ENCODE results near the gene CSPG4. TPM values are rescaled to one million over a fixed set of nuclear protein-coding genes. Genes with fewer than 3 reads are reported as not detected.

CSPG4 gene
- total and polyA plus RNA-seq, 9 of the 15 experiments (the other 6 are each of a cell fraction or from before 2014, with no cell fraction given) = under 0.01 to 0.07 (median 0.04) TPM; not detected in 5

GRCh38 chr15:75732177-75732808, 19.6 kb upstream of the CSPG4 start:
- DNase-seq (ENCODE audit: extremely low read depth in 1 of 4, low spot score in 3 of 4) (peak in 1 of 4 experiments; percentile 4), FAIRE-seq (no peak), ATAC-seq (no peak)
- intact Hi-C loops (cut with micrococcal nuclease) (no loop called here), in situ Hi-C loops (cut with MboI) (loop anchor here (5.0 kb wide), 2 partner anchors 45 to 60 kb away; no protein-coding TSS in a partner anchor)
- ChIA-PET POLR2A (interaction anchor here (0.5 to 0.7 kb wide), 3 partner anchors 116 to 1119 kb away, joined by 3 read pairs; no protein-coding TSS in a partner anchor), CTCF (ENCODE audit: low intra/inter-chr PET ratio) (no interaction called here)
- no peaks in the 10 kb centered on the region for H3K79me2 ChIP-seq (ENCODE audit: control insufficient read depth, insufficient read depth, low read length)
- no peak overlapping the region for H3K27ac ChIP-seq (ENCODE audit: extremely low read depth, low read depth, low read length)
- 43% methylated on average over 7 of the region's 16 CpGs for WGBS (ENCODE audit: insufficient coverage, low coverage, missing lambda C conversion rate)
- no peaks in the 10 kb centered on the region for H3K9me1 ChIP-seq (ENCODE audit: control insufficient read depth, insufficient read depth, low read length)
- H3K4me2 ChIP-seq (ENCODE audit: insufficient read depth, low read length) = no peak overlapping the region
- peaks cover 0 to 11% of the 10 kb centered on the region in 2 experiments; a peak in 2 of 5 replicates for H3K27me3 ChIP-seq (ENCODE audit: control insufficient read depth in 2 of 2, insufficient read depth in 2 of 2, low read length in 2 of 2)
- no peak overlapping the region for H3K9ac ChIP-seq (ENCODE audit: insufficient read depth in 1 of 2, low read depth in 2 of 2, low read length in 2 of 2)
- peaks cover 6% of the 10 kb centered on the region; the same call in 1 of the 2 replicates for H4K20me1 ChIP-seq (replicated peaks; ENCODE audit: control insufficient read depth, insufficient read depth, low read length)
- no TSS peak for BruUV-seq (replicated peaks)
- H3K4me1 ChIP-seq (replicated peaks in 1 of 2; ENCODE audit: control insufficient read depth in 2 of 2, insufficient read depth in 2 of 2, low read length in 2 of 2) = peaks cover 3 to 29% of the 10 kb centered on the region in 2 experiments; a peak in 4 of 5 replicates
- H3K9me3 ChIP-seq (replicated peaks; ENCODE audit: control insufficient read depth, insufficient read depth, low read depth, low read length) = no peaks in the 10 kb centered on the region
- no peak overlapping the region for H3K4me3 ChIP-seq
- 0 out of 2 replicates have a peak overlapping the region, but pooled peaks have one; percentile 42 for H2AFZ ChIP-seq (ENCODE audit: low read depth, low read length)
- no peaks in the 10 kb centered on the region for H3K36me3 ChIP-seq (ENCODE audit: control insufficient read depth, insufficient read depth, low read length)
- TF ChIP-seq, protein P1, sequence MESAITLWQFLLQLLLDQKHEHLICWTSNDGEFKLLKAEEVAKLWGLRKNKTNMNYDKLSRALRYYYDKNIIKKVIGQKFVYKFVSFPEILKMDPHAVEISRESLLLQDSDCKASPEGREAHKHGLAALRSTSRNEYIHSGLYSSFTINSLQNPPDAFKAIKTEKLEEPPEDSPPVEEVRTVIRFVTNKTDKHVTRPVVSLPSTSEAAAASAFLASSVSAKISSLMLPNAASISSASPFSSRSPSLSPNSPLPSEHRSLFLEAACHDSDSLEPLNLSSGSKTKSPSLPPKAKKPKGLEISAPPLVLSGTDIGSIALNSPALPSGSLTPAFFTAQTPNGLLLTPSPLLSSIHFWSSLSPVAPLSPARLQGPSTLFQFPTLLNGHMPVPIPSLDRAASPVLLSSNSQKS (CRISPR knock-in tag; IDR thresholded peaks at IDR 0.05) = no peak
- TF ChIP-seq, protein P2, sequence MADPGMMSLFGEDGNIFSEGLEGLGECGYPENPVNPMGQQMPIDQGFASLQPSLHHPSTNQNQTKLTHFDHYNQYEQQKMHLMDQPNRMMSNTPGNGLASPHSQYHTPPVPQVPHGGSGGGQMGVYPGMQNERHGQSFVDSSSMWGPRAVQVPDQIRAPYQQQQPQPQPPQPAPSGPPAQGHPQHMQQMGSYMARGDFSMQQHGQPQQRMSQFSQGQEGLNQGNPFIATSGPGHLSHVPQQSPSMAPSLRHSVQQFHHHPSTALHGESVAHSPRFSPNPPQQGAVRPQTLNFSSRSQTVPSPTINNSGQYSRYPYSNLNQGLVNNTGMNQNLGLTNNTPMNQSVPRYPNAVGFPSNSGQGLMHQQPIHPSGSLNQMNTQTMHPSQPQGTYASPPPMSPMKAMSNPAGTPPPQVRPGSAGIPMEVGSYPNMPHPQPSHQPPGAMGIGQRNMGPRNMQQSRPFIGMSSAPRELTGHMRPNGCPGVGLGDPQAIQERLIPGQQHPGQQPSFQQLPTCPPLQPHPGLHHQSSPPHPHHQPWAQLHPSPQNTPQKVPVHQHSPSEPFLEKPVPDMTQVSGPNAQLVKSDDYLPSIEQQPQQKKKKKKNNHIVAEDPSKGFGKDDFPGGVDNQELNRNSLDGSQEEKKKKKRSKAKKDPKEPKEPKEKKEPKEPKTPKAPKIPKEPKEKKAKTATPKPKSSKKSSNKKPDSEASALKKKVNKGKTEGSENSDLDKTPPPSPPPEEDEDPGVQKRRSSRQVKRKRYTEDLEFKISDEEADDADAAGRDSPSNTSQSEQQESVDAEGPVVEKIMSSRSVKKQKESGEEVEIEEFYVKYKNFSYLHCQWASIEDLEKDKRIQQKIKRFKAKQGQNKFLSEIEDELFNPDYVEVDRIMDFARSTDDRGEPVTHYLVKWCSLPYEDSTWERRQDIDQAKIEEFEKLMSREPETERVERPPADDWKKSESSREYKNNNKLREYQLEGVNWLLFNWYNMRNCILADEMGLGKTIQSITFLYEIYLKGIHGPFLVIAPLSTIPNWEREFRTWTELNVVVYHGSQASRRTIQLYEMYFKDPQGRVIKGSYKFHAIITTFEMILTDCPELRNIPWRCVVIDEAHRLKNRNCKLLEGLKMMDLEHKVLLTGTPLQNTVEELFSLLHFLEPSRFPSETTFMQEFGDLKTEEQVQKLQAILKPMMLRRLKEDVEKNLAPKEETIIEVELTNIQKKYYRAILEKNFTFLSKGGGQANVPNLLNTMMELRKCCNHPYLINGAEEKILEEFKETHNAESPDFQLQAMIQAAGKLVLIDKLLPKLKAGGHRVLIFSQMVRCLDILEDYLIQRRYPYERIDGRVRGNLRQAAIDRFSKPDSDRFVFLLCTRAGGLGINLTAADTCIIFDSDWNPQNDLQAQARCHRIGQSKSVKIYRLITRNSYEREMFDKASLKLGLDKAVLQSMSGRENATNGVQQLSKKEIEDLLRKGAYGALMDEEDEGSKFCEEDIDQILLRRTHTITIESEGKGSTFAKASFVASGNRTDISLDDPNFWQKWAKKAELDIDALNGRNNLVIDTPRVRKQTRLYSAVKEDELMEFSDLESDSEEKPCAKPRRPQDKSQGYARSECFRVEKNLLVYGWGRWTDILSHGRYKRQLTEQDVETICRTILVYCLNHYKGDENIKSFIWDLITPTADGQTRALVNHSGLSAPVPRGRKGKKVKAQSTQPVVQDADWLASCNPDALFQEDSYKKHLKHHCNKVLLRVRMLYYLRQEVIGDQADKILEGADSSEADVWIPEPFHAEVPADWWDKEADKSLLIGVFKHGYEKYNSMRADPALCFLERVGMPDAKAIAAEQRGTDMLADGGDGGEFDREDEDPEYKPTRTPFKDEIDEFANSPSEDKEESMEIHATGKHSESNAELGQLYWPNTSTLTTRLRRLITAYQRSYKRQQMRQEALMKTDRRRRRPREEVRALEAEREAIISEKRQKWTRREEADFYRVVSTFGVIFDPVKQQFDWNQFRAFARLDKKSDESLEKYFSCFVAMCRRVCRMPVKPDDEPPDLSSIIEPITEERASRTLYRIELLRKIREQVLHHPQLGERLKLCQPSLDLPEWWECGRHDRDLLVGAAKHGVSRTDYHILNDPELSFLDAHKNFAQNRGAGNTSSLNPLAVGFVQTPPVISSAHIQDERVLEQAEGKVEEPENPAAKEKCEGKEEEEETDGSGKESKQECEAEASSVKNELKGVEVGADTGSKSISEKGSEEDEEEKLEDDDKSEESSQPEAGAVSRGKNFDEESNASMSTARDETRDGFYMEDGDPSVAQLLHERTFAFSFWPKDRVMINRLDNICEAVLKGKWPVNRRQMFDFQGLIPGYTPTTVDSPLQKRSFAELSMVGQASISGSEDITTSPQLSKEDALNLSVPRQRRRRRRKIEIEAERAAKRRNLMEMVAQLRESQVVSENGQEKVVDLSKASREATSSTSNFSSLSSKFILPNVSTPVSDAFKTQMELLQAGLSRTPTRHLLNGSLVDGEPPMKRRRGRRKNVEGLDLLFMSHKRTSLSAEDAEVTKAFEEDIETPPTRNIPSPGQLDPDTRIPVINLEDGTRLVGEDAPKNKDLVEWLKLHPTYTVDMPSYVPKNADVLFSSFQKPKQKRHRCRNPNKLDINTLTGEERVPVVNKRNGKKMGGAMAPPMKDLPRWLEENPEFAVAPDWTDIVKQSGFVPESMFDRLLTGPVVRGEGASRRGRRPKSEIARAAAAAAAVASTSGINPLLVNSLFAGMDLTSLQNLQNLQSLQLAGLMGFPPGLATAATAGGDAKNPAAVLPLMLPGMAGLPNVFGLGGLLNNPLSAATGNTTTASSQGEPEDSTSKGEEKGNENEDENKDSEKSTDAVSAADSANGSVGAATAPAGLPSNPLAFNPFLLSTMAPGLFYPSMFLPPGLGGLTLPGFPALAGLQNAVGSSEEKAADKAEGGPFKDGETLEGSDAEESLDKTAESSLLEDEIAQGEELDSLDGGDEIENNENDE (IDR thresholded peaks at IDR 0.05; ENCODE audit: low read depth, low read length) = no peak
- no peak for TF ChIP-seq HMGN3 (IDR thresholded peaks at IDR 0.05; ENCODE audit: borderline replicate concordance, extremely low read depth, insufficient read length, low read depth, low read length)
- TF ChIP-seq ZKSCAN8 (CRISPR knock-in tag; IDR thresholded peaks at IDR 0.05) = no peak
- TF ChIP-seq ZNF280A (IDR thresholded peaks at IDR 0.05; ENCODE audit: low read depth, partially characterized antibody) = no peak
